Trophoblast cell (in vitro differentiated cells and primary cell): ENCODE results near the gene RNF31.

Experiments
- DNase-seq, 2 donors: peaks; one replicate each; pipeline ENCODE4 v3.0.0-alpha.2; 2016
- H2AFZ ChIP-seq: 2 replicates; pipeline ENCODE4 v1.6.1; 2013; ENCODE audit warnings: low read length, moderate library complexity, mild to moderate bottlenecking; ENCODE audit not compliant: insufficient read depth, poor library complexity
- H2AK5ac ChIP-seq: 2 replicates; pipeline ENCODE4 v1.6.1; 2013; ENCODE audit warnings: mild to moderate bottlenecking, low read length
- H2BK120ac ChIP-seq: 2 replicates; pipeline ENCODE4 v1.6.1; 2013; ENCODE audit warnings: low read length, mild to moderate bottlenecking, moderate library complexity; ENCODE audit not compliant: insufficient read depth, poor library complexity
- H2BK12ac ChIP-seq: 2 replicates; pipeline ENCODE4 v1.6.1; 2013; ENCODE audit warnings: mild to moderate bottlenecking, low read length, moderate library complexity
- H2BK5ac ChIP-seq: 2 replicates; pipeline ENCODE4 v1.6.1; 2013; ENCODE audit warnings: low read length, low read depth, moderate library complexity, mild to moderate bottlenecking; ENCODE audit not compliant: poor library complexity
- H3K14ac ChIP-seq: 2 replicates; pipeline ENCODE4 v1.6.1; 2013; ENCODE audit warnings: mild to moderate bottlenecking, low read length
- H3K18ac ChIP-seq: 2 replicates; pipeline ENCODE4 v1.6.1; 2013; ENCODE audit warnings: mild to moderate bottlenecking, low read length
- H3K23ac ChIP-seq: 2 replicates; pipeline ENCODE4 v1.6.1; 2013; ENCODE audit warnings: low read length
- H3K27ac ChIP-seq: 2 replicates; pipeline ENCODE4 v1.5.1; 2013; ENCODE audit warnings: low read depth, mild to moderate bottlenecking, inconsistent platforms, low read length, moderate library complexity
- H3K27me3 ChIP-seq: 2 replicates; pipeline ENCODE4 v1.6.1; 2013; ENCODE audit warnings: inconsistent platforms, mild to moderate bottlenecking, low read length, moderate library complexity; ENCODE audit not compliant: insufficient read depth
- H3K36me3 ChIP-seq, 2 experiments: 1 replicate in 1 of 2; 2 replicates in 1 of 2; pipeline ENCODE4 v1.6.1; 2013; ENCODE audit warnings: low read length in 2 of 2, mild to moderate bottlenecking in 2 of 2, moderate library complexity in 1 of 2; ENCODE audit not compliant: insufficient read depth in 2 of 2, control insufficient read depth in 1 of 2
- H3K4ac ChIP-seq: 2 replicates; pipeline ENCODE4 v1.6.1; 2013; ENCODE audit warnings: low read depth, mild to moderate bottlenecking, low read length, moderate library complexity
- H3K4me1 ChIP-seq, 2 experiments: 1 replicate in 1 of 2; 2 replicates in 1 of 2; pipeline ENCODE4 v1.6.1; 2013; ENCODE audit warnings: low read length in 2 of 2, mild to moderate bottlenecking in 2 of 2, moderate library complexity in 1 of 2; ENCODE audit not compliant: insufficient read depth in 2 of 2, control insufficient read depth in 1 of 2
- H3K4me2 ChIP-seq: 2 replicates; pipeline ENCODE4 v1.6.1; 2013; ENCODE audit warnings: inconsistent platforms, mild to moderate bottlenecking, low read length, moderate library complexity
- H3K4me3 ChIP-seq: 2 replicates; pipeline ENCODE4 v1.5.1; 2013; ENCODE audit warnings: mild to moderate bottlenecking, low read depth, low read length, inconsistent platforms
- H3K79me1 ChIP-seq: one replicate; pipeline ENCODE4 v1.6.1; 2013; ENCODE audit warnings: low read length
- H3K79me2 ChIP-seq: 2 replicates; pipeline ENCODE4 v1.6.1; 2013; ENCODE audit warnings: low read length, mild to moderate bottlenecking; ENCODE audit not compliant: control insufficient read depth, insufficient read depth, poor library complexity
- H3K9ac ChIP-seq: 2 replicates; pipeline ENCODE4 v1.6.1; 2013; ENCODE audit warnings: mild to moderate bottlenecking, low read length
- H3K9me3 ChIP-seq: 2 replicates; pipeline ENCODE4 v1.6.1; 2013; ENCODE audit warnings: low read depth, mild to moderate bottlenecking, control low read depth, inconsistent platforms, low read length; ENCODE audit not compliant: insufficient read depth
- H4K12ac ChIP-seq: 2 replicates; pipeline ENCODE4 v1.6.1; 2013; ENCODE audit warnings: low read depth, mild to moderate bottlenecking, low read length, moderate library complexity
- H4K8ac ChIP-seq: 2 replicates; pipeline ENCODE4 v1.6.1; 2013; ENCODE audit warnings: low read depth, mild to moderate bottlenecking, low read length, moderate library complexity
- H4K91ac ChIP-seq: one replicate; pipeline ENCODE4 v1.6.1; 2013; ENCODE audit warnings: low read depth, mild to moderate bottlenecking, low read length, moderate library complexity
- WGBS: extraction: QIAGEN DNeasy Blood & Tissue Kit; methylation state at CpG from one replicate; pipeline ENCODE4 v1.1.7; 2013; ENCODE audit warnings: missing lambda C conversion rate; ENCODE audit not compliant: insufficient read length, insufficient coverage; ENCODE audit errors: extremely low coverage; 5-methylcytosine and 5-hydroxymethylcytosine counted together

Gene RNF31

DNA sequence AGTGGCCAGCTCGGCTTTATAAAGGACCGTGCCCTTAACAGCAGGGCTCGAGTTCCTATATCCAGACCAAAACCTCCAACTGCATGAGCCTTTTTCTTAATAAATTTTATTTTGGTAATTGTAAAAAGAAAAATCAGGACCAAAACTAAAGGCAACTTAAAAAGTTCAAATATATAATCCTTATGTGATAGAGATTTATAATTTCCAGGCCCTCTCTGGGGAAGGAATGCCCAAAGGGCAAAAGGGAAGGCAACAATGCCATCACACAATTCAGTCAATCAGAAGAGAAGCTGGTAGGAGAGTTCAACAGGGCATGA is 41.7 kb downstream of the RNF31 start:
- H3K27ac ChIP-seq, result no peak overlapping the region
- no peak overlapping the region for H3K23ac ChIP-seq
- DNase-seq, result no peak
- H3K18ac ChIP-seq, result no peak overlapping the region
- no peak overlapping the region for H2BK12ac ChIP-seq
- no peak overlapping the region for H3K9ac ChIP-seq
- peaks cover 42 to 59% of the 10 kb centered on the region in 2 experiments for H3K36me3 ChIP-seq
- H2BK120ac ChIP-seq, result no peak overlapping the region
- peaks cover 4% of the 10 kb centered on the region for H3K79me1 ChIP-seq
- no peak overlapping the region for H2AK5ac ChIP-seq
- H3K4me2 ChIP-seq, result no peak overlapping the region
- no peak overlapping the region for H3K4me3 ChIP-seq
- H4K91ac ChIP-seq, result no peak overlapping the region
- H2AFZ ChIP-seq, result no peak overlapping the region
- peak overlapping the region; percentile 41 for H4K8ac ChIP-seq
- H2BK5ac ChIP-seq, result no peak overlapping the region
- peaks cover 1% of the 10 kb centered on the region for H3K9me3 ChIP-seq
- no peak overlapping the region for H3K14ac ChIP-seq
- WGBS, result no CpG with 5 or more reads among the region's 3 CpGs
- H3K4me1 ChIP-seq, result peaks cover 2 to 3% of the 10 kb centered on the region in 2 experiments
- no peaks in the 10 kb centered on the region for H3K27me3 ChIP-seq
- H3K4ac ChIP-seq, result no peak overlapping the region
- no peak overlapping the region for H4K12ac ChIP-seq
- peaks cover 4% of the 10 kb centered on the region for H3K79me2 ChIP-seq

DNA sequence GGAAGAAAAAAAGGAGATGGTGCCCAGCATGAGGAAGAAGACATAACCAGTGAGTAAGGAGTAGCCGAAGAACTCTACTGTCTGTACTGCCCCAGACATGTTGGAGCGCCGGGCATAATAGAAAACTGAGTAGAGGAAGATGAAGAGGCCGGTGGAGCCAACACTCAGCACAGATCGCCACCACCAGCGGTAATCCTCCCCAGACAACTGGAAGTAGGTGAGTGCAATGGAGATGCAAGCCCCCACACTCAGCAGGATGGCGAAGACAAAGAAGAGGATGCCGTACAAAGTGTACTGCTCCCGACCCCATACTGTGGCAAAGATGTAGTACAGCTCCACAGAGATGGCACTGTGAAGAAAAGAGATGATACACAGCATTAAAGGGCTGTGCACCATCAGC is 42.2 kb downstream of the RNF31 start:
- H2AK5ac ChIP-seq, result no peak overlapping the region
- H4K12ac ChIP-seq, result peak overlapping the region; percentile 43
- peaks cover 1% of the 10 kb centered on the region for H3K9me3 ChIP-seq
- no CpG with 5 or more reads among the region's 9 CpGs for WGBS
- no peak overlapping the region for H3K23ac ChIP-seq
- H2AFZ ChIP-seq, result no peak overlapping the region
- H3K27me3 ChIP-seq, result no peaks in the 10 kb centered on the region
- no peak for DNase-seq
- H3K4me2 ChIP-seq, result no peak overlapping the region
- no peak overlapping the region for H3K18ac ChIP-seq
- no peak overlapping the region for H2BK5ac ChIP-seq
- peaks cover 3 to 4% of the 10 kb centered on the region in 2 experiments for H3K4me1 ChIP-seq
- H3K4me3 ChIP-seq, result no peak overlapping the region
- H3K36me3 ChIP-seq, result peaks cover 37 to 55% of the 10 kb centered on the region in 2 experiments
- H4K8ac ChIP-seq, result peak overlapping the region; percentile 33
- peaks cover 4% of the 10 kb centered on the region for H3K79me1 ChIP-seq
- no peak overlapping the region for H4K91ac ChIP-seq
- no peak overlapping the region for H3K4ac ChIP-seq
- peaks cover 4% of the 10 kb centered on the region for H3K79me2 ChIP-seq
- H3K9ac ChIP-seq, result no peak overlapping the region
- H3K14ac ChIP-seq, result no peak overlapping the region
- no peak overlapping the region for H2BK120ac ChIP-seq
- H2BK12ac ChIP-seq, result no peak overlapping the region
- H3K27ac ChIP-seq, result no peak overlapping the region

DNA sequence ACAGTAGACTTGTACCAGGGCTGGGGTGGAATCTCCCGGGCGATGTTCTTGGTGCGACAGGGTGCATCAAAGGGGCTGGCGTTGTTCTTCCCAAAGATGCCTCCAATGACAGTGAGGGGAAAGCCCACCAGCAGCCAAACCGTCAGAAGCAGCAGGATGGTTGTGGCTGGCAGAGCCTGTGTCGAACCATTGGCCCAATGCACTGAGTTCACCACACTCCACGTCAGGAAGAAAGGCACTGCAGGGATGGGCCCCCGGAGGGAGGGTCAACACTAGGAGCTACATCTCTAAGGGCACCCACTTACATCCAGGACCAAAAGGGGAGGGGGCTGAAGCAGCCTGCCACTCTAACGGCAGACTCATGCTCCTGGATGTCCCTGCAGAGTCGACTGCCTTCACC is 43.1 kb downstream of the RNF31 start:
- peaks cover 1% of the 10 kb centered on the region for H3K9me3 ChIP-seq
- no peak overlapping the region for H3K14ac ChIP-seq
- H3K4me2 ChIP-seq, result no peak overlapping the region
- peaks cover 9% of the 10 kb centered on the region for H3K79me1 ChIP-seq
- no CpG with 5 or more reads among the region's 10 CpGs for WGBS
- no peak overlapping the region for H2BK5ac ChIP-seq
- no peak overlapping the region for H3K9ac ChIP-seq
- peaks cover 10% of the 10 kb centered on the region for H3K79me2 ChIP-seq
- H2AFZ ChIP-seq, result no peak overlapping the region
- H4K91ac ChIP-seq, result no peak overlapping the region
- no peak overlapping the region for H2AK5ac ChIP-seq
- DNase-seq, result no peak
- peak overlapping the region; percentile 53 for H3K4me3 ChIP-seq
- peaks cover 28 to 45% of the 10 kb centered on the region in 2 experiments for H3K36me3 ChIP-seq
- H2BK120ac ChIP-seq, result no peak overlapping the region
- no peak overlapping the region for H4K8ac ChIP-seq
- no peak overlapping the region for H3K18ac ChIP-seq
- H3K27me3 ChIP-seq, result no peaks in the 10 kb centered on the region
- H3K4me1 ChIP-seq, result peaks cover 8 to 10% of the 10 kb centered on the region in 2 experiments
- no peak overlapping the region for H2BK12ac ChIP-seq
- no peak overlapping the region for H3K23ac ChIP-seq
- no peak overlapping the region for H3K4ac ChIP-seq
- H3K27ac ChIP-seq, result no peak overlapping the region
- H4K12ac ChIP-seq, result no peak overlapping the region

DNA sequence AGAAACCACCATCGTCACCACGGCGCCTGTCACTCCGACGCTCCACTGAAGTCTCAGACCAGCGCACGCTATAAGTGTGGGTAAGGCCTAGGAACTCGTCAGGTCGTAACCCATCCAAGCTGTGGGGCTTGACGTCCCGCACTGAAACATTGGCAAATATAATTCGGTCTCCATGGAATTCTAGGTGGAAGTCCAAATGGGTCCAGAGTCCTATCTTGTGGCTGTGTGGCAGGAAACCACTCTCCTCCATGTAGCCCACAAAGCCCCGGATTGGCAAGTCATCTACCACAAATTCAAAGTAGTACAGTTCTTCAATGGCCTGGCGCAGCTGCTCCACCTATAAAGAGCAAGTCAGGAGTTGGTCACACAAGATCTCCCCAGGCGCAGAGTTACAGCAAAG is 45.6 kb downstream of the RNF31 start:
- Histone ChIP-seq H3K4ac (no peak overlapping the region), H2AFZ (no peak overlapping the region), H3K79me2 (peaks cover 15% of the 10 kb centered on the region), H3K14ac (no peak overlapping the region), H4K8ac (no peak overlapping the region), H3K4me2 (no peak overlapping the region), H3K9ac (no peak overlapping the region), H2BK5ac (no peak overlapping the region), H2BK12ac (no peak overlapping the region), H3K27ac (no peak overlapping the region), H3K27me3 (no peaks in the 10 kb centered on the region), H3K18ac (no peak overlapping the region), H2AK5ac (no peak overlapping the region), H2BK120ac (no peak overlapping the region), H3K79me1 (peaks cover 15% of the 10 kb centered on the region), H3K36me3 (peaks cover 14 to 26% of the 10 kb centered on the region in 2 experiments), H3K4me3 (no peak overlapping the region), H3K23ac (no peak overlapping the region), H4K12ac (no peak overlapping the region), H4K91ac (no peak overlapping the region), H3K4me1 (peaks cover 9 to 10% of the 10 kb centered on the region in 2 experiments), H3K9me3 (peaks cover 1% of the 10 kb centered on the region)
- no peak for DNase-seq
- WGBS, result no CpG with 5 or more reads among the region's 15 CpGs
